K562 (cell line): Measurements from ENCODE around the gene SEPHS1. TPM values are rescaled to one million over a fixed set of nuclear protein-coding genes. Genes with fewer than 3 reads are reported as not detected.
A peak's percentile ranks its signal among the peaks of the same experiment; 100 is the strongest.

ENCODE experiments used
- BCL6 ChIP-seq: fragments of 250-450 bp; sonication (Bioruptor Pico); IDR thresholded peaks from 2 replicates; pipeline ENCODE4 v1.4.0; 2020
- CBX8 ChIP-seq: fragments of 200-600 bp; sonication (generic); IDR thresholded peaks from 2 replicates; pipeline ENCODE4 v1.6.1; 2012; ENCODE audit warnings: borderline replicate concordance, mixed run types, low read depth, mild to moderate bottlenecking, moderate library complexity, mixed read lengths, low read length, control low read depth, inconsistent platforms; ENCODE audit not compliant: poor library complexity, severe bottlenecking; ENCODE audit errors: extremely low read depth
- EP400 ChIP-seq: fragments of 450-650 bp; IDR thresholded peaks from 2 replicates; pipeline ENCODE4 v1.6.1; 2017; ENCODE audit warnings: antibody characterized with exemption, mild to moderate bottlenecking, moderate library complexity
- HDGF ChIP-seq: fragments of 450-650 bp; IDR thresholded peaks from 2 replicates; pipeline ENCODE4 v1.6.1; 2016
- KAT7 ChIP-seq: sonication (generic); formaldehyde crosslinking; IDR thresholded peaks from 2 replicates; pipeline ENCODE4 v1.8.0; 2022; ENCODE audit warnings: missing genetic modification reagents, mild to moderate bottlenecking, borderline replicate concordance
- MCM3 ChIP-seq: fragments of 450-650 bp; IDR thresholded peaks from 2 replicates; pipeline ENCODE4 v1.6.1; 2016
- POLR2A ChIP-seq: fragments of 450-650 bp; conservative IDR thresholded peaks from 2 replicates; pipeline ENCODE4 v1.6.1; 2016
- POLR2H ChIP-seq: IDR thresholded peaks from 2 replicates; pipeline ENCODE4 v1.6.1; 2016; ENCODE audit warnings: missing genetic modification characterization, low read depth, mild to moderate bottlenecking, control low read depth, missing compliant biosample characterization, moderate library complexity
- RFX7 ChIP-seq: fragments of 250-450 bp; sonication (Bioruptor Pico); IDR thresholded peaks from 2 replicates; pipeline ENCODE4 v1.5.1; 2021; ENCODE audit warnings: mild to moderate bottlenecking
- SMARCA4 ChIP-seq: fragments of 450-650 bp; IDR thresholded peaks from 2 replicates; pipeline ENCODE4 v1.6.1; 2016
- SREBF2 ChIP-seq: sonication (generic); formaldehyde crosslinking; IDR thresholded peaks from 2 replicates; pipeline ENCODE4 v1.4.0; 2020; ENCODE audit warnings: mild to moderate bottlenecking, missing genetic modification reagents
- STAT5A ChIP-seq: IDR thresholded peaks from 2 replicates; pipeline ENCODE4 v1.6.1; 2012; ENCODE audit warnings: low read length, inconsistent platforms, borderline replicate concordance
- SUPT5H ChIP-seq: fragments of 450-650 bp; IDR thresholded peaks from 2 replicates; pipeline ENCODE4 v1.6.1; 2016
- TEAD1 ChIP-seq, 2 experiments: fragments of 450-650 bp in 1 of 2; sonication (generic) in 1 of 2; formaldehyde crosslinking; IDR thresholded peaks; 2 replicates each; pipeline versions ENCODE4 v1.4.0 to v1.8.0; 2020 to 2022; ENCODE audit warnings: mild to moderate bottlenecking in 2 of 2, missing genetic modification reagents in 1 of 2
- TOE1 ChIP-seq, 2 experiments: fragments of 450-650 bp in 1 of 2; sonication (generic) in 1 of 2; formaldehyde crosslinking in 1 of 2; IDR thresholded peaks; 2 replicates each; pipeline versions ENCODE4 v1.7.1 to v1.8.0; 2016 to 2022; ENCODE audit warnings: borderline replicate concordance in 2 of 2, mild to moderate bottlenecking in 2 of 2, antibody characterized with exemption in 1 of 2, inconsistent platforms in 1 of 2, low read depth in 1 of 2, missing genetic modification reagents in 1 of 2, moderate library complexity in 1 of 2
- ZNF695 ChIP-seq: fragments of 450-650 bp; formaldehyde crosslinking; IDR thresholded peaks from 2 replicates; pipeline ENCODE4 v1.4.0; 2020; ENCODE audit warnings: mild to moderate bottlenecking, moderate library complexity
- polyA plus RNA-seq, 8 experiments: library from polyadenylated mRNA; depleted of rRNA in 4 of 8; stranded (reverse) in 5 of 8; unstranded in 3 of 8; fragments of >200 nt; fragmentation: Nextera tagmentation in 2 of 8; fragmentation: Illumina TruSeq in 1 of 8; extraction: Ambion mirVana in 2 of 8; extraction: Trizol in 1 of 8; gene quantifications; 2 replicates each; pipeline versions ENCODE4 v1.2.1 to v1.2.3, GENCODE V29; 2011 to 2014; ENCODE audit warnings: inconsistent platforms in 1 of 8, missing spikeins in 1 of 8
- total RNA-seq, 7 experiments: library from RNA; depleted of rRNA in 6 of 7; stranded (reverse); fragments of >200 nt in 6 of 7; fragmentation: Illumina TruSeq in 2 of 7; extraction: Trizol in 2 of 7; gene quantifications; 2 replicates each; pipeline versions ENCODE4 v1.2.1 to v1.2.3, GENCODE V29; 2011 to 2021; ENCODE audit warnings: low replicate concordance in 1 of 7
- TF ChIP-seq, protein P1 (sequence below): sonication (generic); formaldehyde crosslinking; IDR thresholded peaks from 2 replicates; pipeline ENCODE4 v1.8.1; 2022; ENCODE audit warnings: missing genetic modification reagents
- TF ChIP-seq, protein P2 (sequence below), 2 experiments: fragments of 450-650 bp in 1 of 2; sonication (generic) in 1 of 2; formaldehyde crosslinking in 1 of 2; IDR thresholded peaks; 2 replicates each; pipeline versions ENCODE4 v1.7.1 to v1.9.0; 2016 to 2022; ENCODE audit warnings: inconsistent platforms in 1 of 2, mild to moderate bottlenecking in 1 of 2, missing genetic modification reagents in 1 of 2

Gene SEPHS1
- total and polyA plus RNA-seq, 9 of the 15 experiments (the other 6 are each of a cell fraction or from before 2014, with no cell fraction given): 14.7 to 82.8 (median 41.8) TPM

DNA sequence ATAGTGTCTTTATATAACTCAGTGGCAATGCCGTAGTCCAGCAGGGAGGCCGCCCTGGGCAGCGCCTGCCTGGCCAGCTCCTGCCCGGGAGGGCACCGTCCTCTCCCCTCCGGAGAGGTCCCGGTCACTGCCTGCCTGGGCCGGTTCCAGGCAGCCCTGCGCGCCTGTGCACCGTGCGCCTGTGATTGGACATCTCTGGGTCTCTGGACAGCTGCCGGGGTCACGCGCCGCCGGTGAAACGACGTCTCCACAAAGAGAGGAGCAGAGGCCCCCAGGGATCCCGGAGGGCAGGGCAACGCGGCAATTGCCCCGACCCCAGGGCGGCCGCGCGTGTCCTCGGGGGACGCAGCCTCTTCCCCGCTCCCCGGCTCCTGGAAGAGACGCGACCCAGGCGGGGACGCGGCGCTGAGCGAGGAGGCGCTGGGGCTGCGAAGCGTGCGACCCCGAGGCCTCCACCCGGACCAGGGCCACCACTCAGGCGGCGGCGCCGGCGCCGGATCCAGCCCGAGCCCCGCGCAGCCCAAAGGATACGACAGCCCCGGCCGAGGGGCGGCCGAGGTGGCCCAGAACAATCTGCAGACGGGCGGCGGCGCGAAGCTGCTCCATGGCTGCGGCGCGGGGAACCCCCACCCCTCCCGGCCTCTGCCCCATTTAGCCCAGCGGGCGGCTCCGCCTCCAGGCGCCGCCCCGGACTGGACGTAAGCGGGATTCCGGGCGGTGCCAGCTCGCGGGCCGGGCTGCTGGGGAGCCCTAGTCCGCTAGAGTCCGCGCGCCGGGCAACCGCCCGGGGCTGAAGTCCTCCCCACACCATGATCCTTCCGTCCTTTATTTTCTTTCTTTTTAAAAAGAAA, 48.4 kb downstream of the SEPHS1 start, which contains the start of gene PHYH (continued):
- TF ChIP-seq, protein P1, sequence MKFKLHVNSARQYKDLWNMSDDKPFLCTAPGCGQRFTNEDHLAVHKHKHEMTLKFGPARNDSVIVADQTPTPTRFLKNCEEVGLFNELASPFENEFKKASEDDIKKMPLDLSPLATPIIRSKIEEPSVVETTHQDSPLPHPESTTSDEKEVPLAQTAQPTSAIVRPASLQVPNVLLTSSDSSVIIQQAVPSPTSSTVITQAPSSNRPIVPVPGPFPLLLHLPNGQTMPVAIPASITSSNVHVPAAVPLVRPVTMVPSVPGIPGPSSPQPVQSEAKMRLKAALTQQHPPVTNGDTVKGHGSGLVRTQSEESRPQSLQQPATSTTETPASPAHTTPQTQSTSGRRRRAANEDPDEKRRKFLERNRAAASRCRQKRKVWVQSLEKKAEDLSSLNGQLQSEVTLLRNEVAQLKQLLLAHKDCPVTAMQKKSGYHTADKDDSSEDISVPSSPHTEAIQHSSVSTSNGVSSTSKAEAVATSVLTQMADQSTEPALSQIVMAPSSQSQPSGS (CRISPR knock-in tag): no peak
- TF ChIP-seq CBX8 (no peak), EP400 (peak; percentile 42; the same call in 1 of the 2 replicates), BCL6 (CRISPR knock-in tag) (no peak), SMARCA4 (0 out of 2 replicates have a peak, but pooled peaks have one; percentile 24), SUPT5H (peak; percentile 42; the same call in 1 of the 2 replicates), ZNF695 (CRISPR knock-in tag) (no peak), HDGF (no peak), MCM3 (no peak), TEAD1 (CRISPR knock-in tag; IDR thresholded peaks at IDR 0.05) (peak in 1 of 2 experiments; percentile 22; a peak in 2 of 4 replicates), TOE1 (IDR thresholded peaks at IDR 0.05; ENCODE audit: borderline replicate concordance) (0 out of 2 replicates have a peak, but pooled peaks have one; percentile 34), TOE1 (CRISPR knock-in tag; IDR thresholded peaks at IDR 0.05; ENCODE audit: borderline replicate concordance, low read depth) (no peak), RFX7 (CRISPR knock-in tag) (no peak), STAT5A (no peak), POLR2A (peak; percentile 69), SREBF2 (CRISPR knock-in tag) (no peak), KAT7 (CRISPR knock-in tag) (peak; percentile 86; the same call in 1 of the 2 replicates), POLR2H (peak; percentile 71; the same call in 1 of the 2 replicates)
- TF ChIP-seq, protein P2, sequence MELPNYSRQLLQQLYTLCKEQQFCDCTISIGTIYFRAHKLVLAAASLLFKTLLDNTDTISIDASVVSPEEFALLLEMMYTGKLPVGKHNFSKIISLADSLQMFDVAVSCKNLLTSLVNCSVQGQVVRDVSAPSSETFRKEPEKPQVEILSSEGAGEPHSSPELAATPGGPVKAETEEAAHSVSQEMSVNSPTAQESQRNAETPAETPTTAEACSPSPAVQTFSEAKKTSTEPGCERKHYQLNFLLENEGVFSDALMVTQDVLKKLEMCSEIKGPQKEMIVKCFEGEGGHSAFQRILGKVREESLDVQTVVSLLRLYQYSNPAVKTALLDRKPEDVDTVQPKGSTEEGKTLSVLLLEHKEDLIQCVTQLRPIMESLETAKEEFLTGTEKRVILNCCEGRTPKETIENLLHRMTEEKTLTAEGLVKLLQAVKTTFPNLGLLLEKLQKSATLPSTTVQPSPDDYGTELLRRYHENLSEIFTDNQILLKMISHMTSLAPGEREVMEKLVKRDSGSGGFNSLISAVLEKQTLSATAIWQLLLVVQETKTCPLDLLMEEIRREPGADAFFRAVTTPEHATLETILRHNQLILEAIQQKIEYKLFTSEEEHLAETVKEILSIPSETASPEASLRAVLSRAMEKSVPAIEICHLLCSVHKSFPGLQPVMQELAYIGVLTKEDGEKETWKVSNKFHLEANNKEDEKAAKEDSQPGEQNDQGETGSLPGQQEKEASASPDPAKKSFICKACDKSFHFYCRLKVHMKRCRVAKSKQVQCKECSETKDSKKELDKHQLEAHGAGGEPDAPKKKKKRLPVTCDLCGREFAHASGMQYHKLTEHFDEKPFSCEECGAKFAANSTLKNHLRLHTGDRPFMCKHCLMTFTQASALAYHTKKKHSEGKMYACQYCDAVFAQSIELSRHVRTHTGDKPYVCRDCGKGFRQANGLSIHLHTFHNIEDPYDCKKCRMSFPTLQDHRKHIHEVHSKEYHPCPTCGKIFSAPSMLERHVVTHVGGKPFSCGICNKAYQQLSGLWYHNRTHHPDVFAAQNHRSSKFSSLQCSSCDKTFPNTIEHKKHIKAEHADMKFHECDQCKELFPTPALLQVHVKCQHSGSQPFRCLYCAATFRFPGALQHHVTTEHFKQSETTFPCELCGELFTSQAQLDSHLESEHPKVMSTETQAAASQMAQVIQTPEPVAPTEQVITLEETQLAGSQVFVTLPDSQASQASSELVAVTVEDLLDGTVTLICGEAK (IDR thresholded peaks at IDR 0.05): no peak
- TF ChIP-seq, protein P2 (CRISPR knock-in tag; IDR thresholded peaks at IDR 0.05): no peak
